Cardiac septum (tissue), 1 donor: ENCODE measurements around the gene ANKRD44. TPM values are rescaled to one million over a fixed set of nuclear protein-coding genes. Genes with fewer than 3 reads are reported as not detected.
A peak's percentile ranks its signal among the peaks of the same experiment; 100 is the strongest.

Source experiments
- DNase-seq: peaks from one replicate; pipeline ENCODE4 v3.0.0-alpha.2; 2020; ENCODE audit warnings: low spot score
- intact Hi-C: fragments of 100-400 bp; cut with DNase I; formaldehyde crosslinking; loops from one replicate; pipeline ENCODE4 v1.14.0; 2022
- total RNA-seq: library from RNA; stranded (reverse); fragmentation: NEBNext Ultra II Directional; extraction: Animal tissue kit (Norgen Biotek cat#: 25700); gene quantifications from one replicate; pipeline ENCODE4 v1.2.1, GENCODE V29; 2021
- donor health status: DM: no; HTN: no; CAD: no.

Gene ANKRD44
- total RNA-seq, 1 donor from 2014 or later = 6.4 TPM

- DNase-seq = no peak
- intact Hi-C loops = no loop called here
Observed at GRCh38 chr2:197217541-197217940, 93.0 kb downstream of the ANKRD44 start.

DNA sequence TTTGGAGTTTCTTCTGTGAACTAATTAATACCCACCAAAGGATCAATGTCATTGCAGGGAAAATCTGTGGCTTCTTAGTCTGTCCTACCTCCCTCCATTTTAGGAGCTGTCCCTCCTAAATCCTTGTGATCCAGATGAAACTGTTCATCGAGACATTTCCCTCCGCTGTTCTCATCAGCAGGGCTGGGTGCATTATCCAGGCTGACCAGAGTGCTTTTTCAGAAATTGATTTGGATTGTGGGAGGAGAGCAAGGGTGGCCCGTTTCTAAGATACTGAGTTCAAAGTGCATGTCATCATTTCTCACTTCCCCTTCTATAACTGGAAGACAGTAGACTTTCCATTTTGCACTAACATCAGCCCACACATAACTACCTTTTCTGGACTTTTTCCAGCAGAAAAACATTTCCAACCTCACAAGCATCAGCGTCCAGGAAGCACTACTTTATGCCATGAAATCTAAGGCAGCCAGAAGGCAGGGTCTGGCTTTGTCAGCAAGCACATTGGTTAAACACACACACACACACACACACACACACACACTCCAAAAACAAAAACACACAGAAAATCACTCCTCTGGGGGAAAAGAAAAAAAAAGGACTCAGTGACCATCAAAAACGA, 94.1 kb downstream of the ANKRD44 start:
- intact Hi-C loops = no loop called here
- no peak for DNase-seq

DNA sequence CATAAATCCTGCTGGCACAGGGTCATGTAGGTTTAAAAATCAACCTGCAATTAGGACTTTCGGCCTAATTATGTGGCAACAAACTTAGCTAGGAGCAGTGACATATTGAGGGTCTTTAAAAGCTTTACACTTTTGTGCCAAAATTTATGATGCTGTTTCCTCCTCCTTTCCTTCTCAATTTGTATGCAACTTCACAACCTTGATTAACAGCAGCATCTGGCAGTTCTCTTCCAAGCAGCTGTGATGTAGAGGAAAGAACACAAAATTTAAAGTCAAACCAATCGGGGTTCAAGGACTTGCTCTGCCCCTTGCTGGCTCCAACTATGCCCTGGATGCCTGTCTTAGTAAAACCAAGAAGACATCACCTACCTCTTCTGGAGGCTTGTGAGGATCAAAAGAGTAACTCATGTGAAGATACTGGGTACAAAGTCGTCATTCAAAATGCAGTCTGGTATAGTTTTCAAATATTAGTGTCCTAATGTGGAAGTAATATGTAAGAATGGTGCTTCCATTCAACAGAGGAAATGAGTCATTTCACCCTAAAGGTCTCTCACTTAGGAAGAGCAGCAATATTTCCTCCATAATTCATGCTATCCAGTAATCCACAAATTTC, 94.7 kb downstream of the ANKRD44 start:
- intact Hi-C loops = no loop called here
- no peak for DNase-seq

DNA sequence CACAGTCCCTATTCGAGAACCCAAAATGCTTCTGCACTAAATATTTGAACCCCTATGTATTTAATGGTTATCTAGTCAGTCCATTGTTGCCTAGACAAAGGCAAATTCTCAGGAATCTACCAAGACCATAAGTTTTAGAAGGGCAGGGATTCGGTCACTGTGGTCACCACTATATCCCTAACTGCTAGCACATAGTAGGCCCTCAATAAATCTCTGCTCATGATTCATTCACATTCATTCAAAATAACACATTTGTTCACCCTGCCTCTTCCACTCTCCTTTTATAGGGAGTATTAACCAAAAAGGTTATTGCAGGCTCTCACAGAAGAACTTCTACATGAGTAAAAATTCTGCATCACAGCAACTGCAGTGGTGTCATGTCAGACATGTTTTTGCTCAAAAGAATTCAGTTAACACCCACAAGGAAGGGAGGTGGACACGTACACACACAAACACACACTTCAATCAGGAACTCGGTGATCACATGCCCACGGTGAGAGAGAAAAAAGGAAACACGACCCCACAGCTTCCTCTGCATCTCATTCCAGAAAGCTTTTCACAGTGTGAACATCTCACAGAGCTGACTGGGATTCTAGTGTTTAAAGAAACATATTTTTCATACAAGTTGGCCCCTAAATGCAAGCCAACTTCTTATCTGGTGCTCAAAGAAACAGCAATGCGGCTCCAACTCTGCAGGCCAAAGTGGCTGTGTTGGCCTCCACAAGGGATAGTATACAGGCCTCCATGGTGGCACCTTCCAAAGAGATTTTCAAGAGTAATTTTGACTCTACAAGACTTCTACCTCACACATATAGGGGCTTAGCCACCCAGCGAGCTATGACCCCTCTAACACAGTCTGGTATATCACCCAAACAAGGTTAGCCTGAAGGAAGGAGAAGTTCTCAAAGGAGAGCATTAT, 98.0 kb downstream of the ANKRD44 start:
- intact Hi-C loops = no loop called here
- no peak for DNase-seq

- no peak for DNase-seq
- intact Hi-C loops = no loop called here
Observed at GRCh38 chr2:197211881-197212342, 98.7 kb downstream of the ANKRD44 start.

- DNase-seq = no peak
- intact Hi-C loops = no loop called here
Observed at GRCh38 chr2:197210430-197210829, 100.2 kb downstream of the ANKRD44 start.

DNA sequence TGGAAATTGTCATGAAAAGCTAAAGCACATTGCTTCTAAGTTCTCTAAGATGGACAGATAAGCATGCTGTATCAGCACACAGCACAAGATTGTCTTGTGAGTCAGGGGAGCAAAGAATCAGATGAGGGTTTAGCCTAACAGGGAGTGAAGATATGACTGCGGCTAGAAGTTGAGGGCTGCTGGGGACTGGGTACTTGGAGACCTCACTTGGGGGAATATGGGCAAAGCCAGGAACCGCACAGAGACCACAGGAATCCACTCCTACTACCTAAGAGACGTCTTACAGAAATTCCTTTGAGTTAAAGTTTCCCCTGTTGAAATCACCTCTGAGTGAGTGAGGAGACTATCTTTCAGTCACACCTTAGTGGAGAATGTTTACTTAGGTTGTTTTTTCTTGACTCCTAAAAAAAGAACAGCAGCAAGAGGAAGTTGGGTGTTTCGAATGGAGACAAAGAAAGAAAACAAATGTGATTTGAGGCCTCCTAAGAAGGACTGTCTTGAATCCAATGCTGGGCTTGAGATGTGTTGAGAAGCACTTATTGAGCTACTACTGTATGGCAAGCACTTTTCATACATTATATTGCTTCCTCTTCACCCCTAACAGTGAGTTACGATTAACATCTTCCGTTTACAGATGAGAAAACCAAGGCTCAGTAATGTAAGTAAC, 100.7 kb downstream of the ANKRD44 start:
- intact Hi-C loops = no loop called here

GRCh38 chr2:197209246-197209645, 101.3 kb downstream of the ANKRD44 start:
- intact Hi-C loops = no loop called here

More for the DNA sequence above, 100.7 kb downstream of the ANKRD44 start:
- DNase-seq = no peak

DNA sequence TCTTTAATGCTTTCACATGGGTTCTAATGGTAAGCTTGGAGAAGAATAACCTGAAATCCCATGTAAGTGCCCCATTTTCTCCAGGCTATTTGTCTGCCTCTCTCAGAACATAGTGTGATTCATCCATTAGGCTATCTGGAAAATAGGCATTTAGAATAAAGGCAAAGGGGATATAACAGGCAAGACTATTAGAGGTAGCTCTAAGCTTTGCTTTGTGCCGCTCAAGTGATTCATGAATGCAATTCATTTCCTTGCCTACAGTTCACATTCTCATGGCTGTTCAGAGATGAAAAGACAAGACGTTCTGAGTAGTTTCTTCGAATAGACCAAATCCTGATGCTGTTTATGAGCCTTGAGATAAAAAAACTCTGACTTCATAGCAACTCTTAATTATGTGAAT, 101.7 kb downstream of the ANKRD44 start:
- intact Hi-C loops = no loop called here
- no peak for DNase-seq

More at GRCh38 chr2:197209246-197209645, 101.3 kb downstream of the ANKRD44 start:
- no peak for DNase-seq

DNA sequence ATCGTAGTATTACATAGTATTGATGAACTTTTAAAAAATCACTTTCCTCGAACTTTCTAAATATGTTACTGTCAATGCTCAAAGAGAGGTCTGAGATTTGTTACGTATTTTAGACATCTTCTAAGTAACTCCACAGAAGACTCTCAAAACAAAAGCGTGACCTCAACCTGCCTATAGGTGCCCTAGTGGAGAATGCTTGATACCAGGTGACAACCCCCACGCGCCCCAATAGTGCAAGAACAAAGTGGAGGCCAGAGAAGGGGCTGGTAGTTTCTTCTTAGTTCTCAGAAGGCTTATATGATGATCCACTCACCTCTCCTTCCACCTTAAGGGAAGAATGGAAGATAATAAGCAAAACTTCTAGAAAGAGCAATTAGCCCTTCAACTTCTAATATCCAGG, 102.6 kb downstream of the ANKRD44 start:
- no peak for DNase-seq
- intact Hi-C loops = no loop called here

DNA sequence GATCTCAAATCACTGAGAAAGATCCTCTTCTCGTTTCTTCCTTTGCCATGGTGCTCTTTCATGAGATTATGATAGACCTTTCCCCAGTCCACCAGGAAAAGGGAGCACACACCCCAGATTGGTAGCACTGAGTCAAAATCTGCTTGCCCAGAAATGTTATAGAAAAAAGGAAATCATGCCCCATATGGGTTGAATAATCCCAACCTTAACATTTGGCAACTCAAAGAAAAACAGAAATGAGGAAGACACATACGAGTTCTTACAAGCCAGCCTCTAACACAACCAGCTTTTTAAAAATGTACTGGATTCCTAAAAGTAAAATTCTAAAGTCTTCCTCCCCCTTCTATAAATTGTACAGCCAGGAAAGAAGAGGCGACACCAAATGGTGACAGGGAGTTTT, 103.0 kb downstream of the ANKRD44 start:
- no peak for DNase-seq
- intact Hi-C loops = no loop called here

DNA sequence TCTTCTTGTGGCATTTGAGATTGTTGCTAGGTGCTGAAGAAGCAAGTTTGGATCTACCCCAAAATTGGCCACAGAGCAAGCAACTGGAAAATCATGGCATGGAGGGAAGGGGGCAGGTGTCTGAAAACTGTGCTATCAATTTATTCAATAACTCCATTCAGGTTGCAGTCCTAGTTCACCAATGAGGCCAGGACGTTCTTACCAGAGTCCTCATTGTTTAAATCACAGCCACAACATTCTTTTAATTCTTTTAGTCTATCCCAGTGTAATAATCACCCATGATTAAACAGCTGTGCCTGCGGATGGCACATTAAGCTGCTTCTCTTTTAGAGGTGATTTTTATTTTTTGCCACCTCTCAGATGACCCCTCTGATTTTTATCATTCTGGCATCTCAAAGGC, 103.5 kb downstream of the ANKRD44 start:
- no peak for DNase-seq
- intact Hi-C loops = no loop called here

- intact Hi-C loops = no loop called here
- no peak for DNase-seq
Observed at GRCh38 chr2:197205585-197206215, 104.9 kb downstream of the ANKRD44 start.

DNA sequence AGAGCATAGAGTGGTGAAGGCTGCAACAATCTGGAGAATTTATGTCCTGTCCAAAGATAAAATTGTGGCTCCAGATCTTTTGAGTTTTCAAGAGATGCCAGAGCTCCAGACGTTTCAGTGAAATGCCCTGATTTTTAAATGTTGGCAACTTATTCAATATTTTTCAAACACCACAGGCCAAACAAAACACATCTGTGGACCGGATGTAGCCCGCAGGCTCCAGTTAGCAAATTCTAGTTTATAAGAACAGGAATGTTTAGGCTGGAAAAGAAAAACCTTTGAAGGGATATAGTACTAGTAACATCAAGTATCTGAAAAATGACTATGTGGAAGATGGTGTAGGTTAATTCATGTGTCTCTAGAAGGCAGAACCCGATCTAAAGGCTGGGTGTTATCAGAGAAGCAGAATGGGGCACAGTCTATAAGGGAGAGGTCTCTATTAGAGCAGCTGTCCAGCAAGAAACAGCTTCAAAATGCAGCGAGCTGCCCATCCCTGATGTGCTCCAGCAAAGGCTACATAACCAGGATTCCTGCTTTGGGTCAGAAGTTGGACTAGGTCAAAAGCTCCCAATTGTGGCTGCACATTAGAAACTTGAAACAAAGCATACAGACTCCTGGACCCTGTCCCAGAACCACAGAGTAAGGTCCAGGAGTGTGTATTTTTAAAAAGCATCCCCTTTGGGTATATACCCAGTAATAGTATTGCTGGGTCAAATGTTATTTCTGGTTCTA, 105.9 kb downstream of the ANKRD44 start:
- intact Hi-C loops = no loop called here
- DNase-seq = no peak

DNA sequence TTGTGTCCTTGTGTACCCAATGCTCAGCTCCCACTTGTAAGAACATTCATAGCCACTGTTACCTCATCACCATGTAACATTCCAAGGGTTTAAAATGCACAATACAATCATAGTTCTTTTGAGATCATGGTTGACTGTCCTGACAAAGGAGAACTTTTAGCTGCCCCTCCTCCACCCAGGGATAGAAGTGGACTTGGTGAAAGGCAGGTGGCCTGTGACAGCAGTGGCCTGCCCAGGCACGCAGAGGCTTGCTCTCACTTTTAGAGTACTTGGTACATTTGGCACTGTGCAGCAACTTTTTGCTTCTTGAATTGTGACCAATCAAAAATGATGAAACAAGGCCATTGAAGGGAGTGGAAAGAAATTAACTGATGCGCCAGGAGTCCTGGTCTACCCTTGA, 108.7 kb downstream of the ANKRD44 start:
- intact Hi-C loops = no loop called here
- DNase-seq = no peak

GRCh38 chr2:197200762-197201058, 109.9 kb downstream of the ANKRD44 start:
- intact Hi-C loops = no loop called here
- no peak for DNase-seq

DNA sequence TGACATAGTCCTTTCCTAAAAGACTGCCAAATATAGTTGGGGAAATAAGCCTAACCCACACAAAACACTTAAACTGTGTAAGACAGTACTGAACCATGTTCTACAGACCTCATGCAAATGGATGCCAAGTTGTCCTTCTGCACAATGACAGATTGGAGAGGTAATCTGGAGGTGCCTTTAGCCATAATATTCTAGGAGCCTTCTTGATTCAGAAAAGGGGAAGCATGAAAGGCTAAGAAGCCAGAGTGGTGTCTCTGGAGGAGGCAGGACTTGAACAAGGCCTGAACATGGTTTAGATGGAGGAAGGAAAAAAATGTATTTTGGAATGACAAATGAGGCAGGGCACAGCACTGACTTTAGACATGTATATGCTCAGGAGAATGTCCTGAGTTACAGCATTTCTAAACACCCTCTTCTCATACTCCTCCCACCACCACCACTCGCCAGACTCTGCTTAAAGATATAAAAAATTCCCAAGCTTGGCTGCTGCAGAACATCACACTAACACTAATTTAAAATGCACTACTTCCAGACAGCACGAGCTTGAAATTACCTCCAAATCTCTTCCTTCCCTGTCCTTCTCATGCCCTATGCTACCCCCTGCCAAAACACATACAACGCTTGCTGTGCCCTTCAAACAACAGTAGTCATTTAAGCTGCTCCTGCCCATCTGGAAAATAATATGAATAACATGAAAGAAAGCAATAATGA, 110.4 kb downstream of the ANKRD44 start:
- no peak for DNase-seq
- intact Hi-C loops = no loop called here

DNA sequence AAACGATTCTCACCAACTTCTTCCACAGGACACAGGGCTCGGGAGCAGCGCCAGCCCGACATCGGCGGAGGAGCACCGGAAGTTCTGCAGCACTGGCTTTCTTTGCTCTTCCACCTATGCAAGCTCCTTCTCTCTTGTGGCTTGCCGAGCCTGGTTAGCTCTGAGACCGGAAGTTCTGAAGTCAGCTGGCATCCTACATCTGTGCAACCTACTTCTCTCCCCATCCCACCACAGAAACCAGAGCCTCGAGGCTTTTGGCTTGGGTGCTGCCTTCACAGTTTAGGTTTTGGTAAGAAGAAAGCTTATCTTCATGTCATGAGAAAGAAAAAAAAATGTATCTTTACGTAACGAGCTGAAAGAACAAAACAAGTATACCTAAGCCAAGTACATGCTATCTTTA, 111.7 kb downstream of the ANKRD44 start:
- peak; percentile 87 for DNase-seq
- intact Hi-C loops = no loop called here
